ACHN (cell line): ENCODE data around the gene GGN.
"Not testable (repeated sequence)": the region's sequence is repeated elsewhere in the genome, so short reads cannot be mapped to it uniquely, and the experiment has no call there.

Experiments used
- DNase-seq: peaks from one replicate; pipeline ENCODE4 v3.0.0-alpha.2; 2015
- in situ Hi-C: cut with HindIII; loops from 2 replicates; pipeline ENCODE4 v1.10.0; 2017; ENCODE audit warnings: low sequenced_read_pairs, low pct_ligation_motif_present, low pct_unique_long_range_greater_than_20kb

GGN gene

GRCh38 chr19:38387550-38388348, at the start of gene GGN:
Gene GGN (minus strand): TSS chr19:38388034. CDS start chr19:38387261, 773 bp downstream.
- in situ Hi-C loops: no loop called here
- DNase-seq: peak; percentile 90

- DNase-seq: no peak
- in situ Hi-C loops: no loop called here
These were observed 49.5 kb upstream of the GGN start for GRCh38 chr19:38437295-38437694.

- in situ Hi-C loops: no loop called here
- DNase-seq: no peak
These were observed 46.8 kb upstream of the GGN start for GRCh38 chr19:38434549-38435051.

GRCh38 chr19:38433268-38433733, 45.5 kb upstream of the GGN start, which contains the start of gene RYR1:
Gene RYR1 (plus strand): TSS chr19:38433691. CDS start chr19:38433830, 139 bp downstream.
- peak; percentile 11 for DNase-seq
- in situ Hi-C loops: no loop called here

GRCh38 chr19:38430931-38431330, 43.1 kb upstream of the GGN start:
- no peak for DNase-seq

GRCh38 chr19:38429811-38430156, 42.0 kb upstream of the GGN start:
- in situ Hi-C loops: no loop called here
- no peak for DNase-seq

More at GRCh38 chr19:38430931-38431330, 43.1 kb upstream of the GGN start:
- in situ Hi-C loops: no loop called here

- DNase-seq: no peak
- in situ Hi-C loops: no loop called here
These were observed 41.4 kb upstream of the GGN start for GRCh38 chr19:38429055-38429810.

GRCh38 chr19:38427035-38427677, 39.3 kb upstream of the GGN start:
- in situ Hi-C loops, DNase-seq: not testable (repeated sequence)

GRCh38 chr19:38425810-38426466, 38.1 kb upstream of the GGN start, which contains the start of gene RASGRP4:
Gene RASGRP4 (minus strand): TSS chr19:38426219. CDS start chr19:38426091, 128 bp downstream.
- in situ Hi-C loops: no loop called here
- no peak for DNase-seq

GRCh38 chr19:38425222-38425809, 37.5 kb upstream of the GGN start:
- no peak for DNase-seq
- in situ Hi-C loops: no loop called here

- in situ Hi-C loops: no loop called here
- DNase-seq: no peak
These were observed 36.4 kb upstream of the GGN start for GRCh38 chr19:38424272-38424671.

GRCh38 chr19:38422438-38422837, 34.6 kb upstream of the GGN start:
- DNase-seq: no peak
- in situ Hi-C loops: no loop called here

GRCh38 chr19:38421856-38422255, 34.0 kb upstream of the GGN start:
- DNase-seq: no peak
- in situ Hi-C loops: no loop called here

GRCh38 chr19:38420935-38421334, 33.1 kb upstream of the GGN start:
- DNase-seq: no peak
- in situ Hi-C loops: no loop called here

GRCh38 chr19:38417544-38418506, 30.0 kb upstream of the GGN start:
- DNase-seq: peak; percentile 28

GRCh38 chr19:38417146-38417543, 29.3 kb upstream of the GGN start:
- DNase-seq: no peak
- in situ Hi-C loops: no loop called here

More at GRCh38 chr19:38417544-38418506, 30.0 kb upstream of the GGN start:
- in situ Hi-C loops: no loop called here

- in situ Hi-C loops: no loop called here
- DNase-seq: no peak
These were observed 25.6 kb upstream of the GGN start for GRCh38 chr19:38413416-38413815.
